ENCODE results near the gene MAP2K6. TPM values are rescaled to one million over a fixed set of nuclear protein-coding genes. Genes with fewer than 3 reads are reported as not detected.

The MAP2K6 gene
- total and polyA plus RNA-seq, 2 donors (not counting 3 experiments of a cell fraction or from before 2014, with no cell fraction given): 5.9 to 13.9 TPM

GRCh38 chr17:69506489-69506888 is 92.0 kb downstream of the MAP2K6 start:
- Histone ChIP-seq H3K36me3 (ENCODE audit: control insufficient read depth in 2 of 2, extremely low read depth in 1 of 2, insufficient read depth in 2 of 2, low read length in 2 of 2) (no peaks in the 10 kb centered on the region), H2AFZ (ENCODE audit: low read depth, low read length) (no peak overlapping the region), H3K9me1 (replicated peaks; ENCODE audit: control insufficient read depth, extremely low read depth, insufficient read depth, low read length) (no peaks in the 10 kb centered on the region), H3K27me3 (ENCODE audit: control insufficient read depth in 2 of 2, insufficient read depth in 2 of 2, low read length in 2 of 2) (no peaks in the 10 kb centered on the region), H3K4me2 (ENCODE audit: insufficient read depth, low read length) (no peak overlapping the region), H3K9ac (replicated peaks; ENCODE audit: extremely low read depth, insufficient read depth, low read length) (no peak overlapping the region), H3K27ac (ENCODE audit: insufficient read depth, low read depth, low read length) (no peak overlapping the region), H3K4me1 (ENCODE audit: control insufficient read depth, extremely low read depth, insufficient read depth, low read length) (peaks cover 10% of the 10 kb centered on the region), H3K4me3 (replicated peaks in 1 of 3; ENCODE audit: insufficient read depth in 1 of 3, low read depth in 1 of 3, low read length in 3 of 3) (no peak overlapping the region), H3K79me2 (ENCODE audit: control insufficient read depth, insufficient read depth, low read length) (no peaks in the 10 kb centered on the region), H3K9me3 (replicated peaks; ENCODE audit: control insufficient read depth, insufficient read depth, low read length) (no peaks in the 10 kb centered on the region), H4K20me1 (replicated peaks; ENCODE audit: control insufficient read depth, extremely low read depth, insufficient read depth, low read length) (no peaks in the 10 kb centered on the region)
- ChIA-PET CTCF (interaction anchor here (0.8 to 2.1 kb wide), 5 partner anchors 10 to 112 kb away, joined by 3 to 8 read pairs (median 4); no protein-coding TSS in a partner anchor), POLR2A (no interaction called here)
- DNase-seq (ENCODE audit: low read depth, low spot score) (no peak), FAIRE-seq (no peak)
- dilution Hi-C loops (cut with MboI; ENCODE audit: extremely low pct_ligation_motif_present, low sequenced_read_pairs) (no loop called here), intact Hi-C loops (cut with micrococcal nuclease) (no loop called here)
- no TSS peak for BruUV-seq (replicated peaks)
- TF ChIP-seq CTCF (IDR thresholded peaks at IDR 0.05; ENCODE audit: extremely low read depth in 1 of 2, insufficient read depth in 1 of 2, low read depth in 1 of 2, low read length in 2 of 2): peak in 1 of 2 donors; percentile 2
- no peak for TF ChIP-seq GATA2 (IDR thresholded peaks at IDR 0.05; ENCODE audit: insufficient read depth, insufficient read length, low read depth, low read length)

- dilution Hi-C loops (cut with MboI; ENCODE audit: extremely low pct_ligation_motif_present, low sequenced_read_pairs): no loop called here
- Histone ChIP-seq H3K9me3 (replicated peaks; ENCODE audit: control insufficient read depth, insufficient read depth, low read length) (no peaks in the 10 kb centered on the region), H3K9me1 (replicated peaks; ENCODE audit: control insufficient read depth, extremely low read depth, insufficient read depth, low read length) (no peaks in the 10 kb centered on the region), H4K20me1 (replicated peaks; ENCODE audit: control insufficient read depth, extremely low read depth, insufficient read depth, low read length) (no peaks in the 10 kb centered on the region), H3K27ac (ENCODE audit: insufficient read depth, low read depth, low read length) (no peak overlapping the region), H3K79me2 (ENCODE audit: control insufficient read depth, insufficient read depth, low read length) (no peaks in the 10 kb centered on the region), H3K36me3 (ENCODE audit: control insufficient read depth in 2 of 2, extremely low read depth in 1 of 2, insufficient read depth in 2 of 2, low read length in 2 of 2) (no peaks in the 10 kb centered on the region), H3K9ac (replicated peaks; ENCODE audit: extremely low read depth, insufficient read depth, low read length) (no peak overlapping the region), H3K4me3 (replicated peaks in 1 of 3; ENCODE audit: insufficient read depth in 1 of 3, low read depth in 1 of 3, low read length in 3 of 3) (no peak overlapping the region), H3K27me3 (ENCODE audit: control insufficient read depth in 2 of 2, insufficient read depth in 2 of 2, low read length in 2 of 2) (no peaks in the 10 kb centered on the region), H2AFZ (ENCODE audit: low read depth, low read length) (no peak overlapping the region), H3K4me1 (ENCODE audit: control insufficient read depth, extremely low read depth, insufficient read depth, low read length) (no peaks in the 10 kb centered on the region), H3K4me2 (ENCODE audit: insufficient read depth, low read length) (no peak overlapping the region)
- TF ChIP-seq FOS (IDR thresholded peaks at IDR 0.05; ENCODE audit: borderline replicate concordance, insufficient read depth, low read length) (no peak), GATA2 (IDR thresholded peaks at IDR 0.05; ENCODE audit: insufficient read depth, insufficient read length, low read depth, low read length) (no peak), EZH2 (IDR thresholded peaks at IDR 0.05; ENCODE audit: borderline replicate concordance, low read depth, low read length, severe bottlenecking) (no peak), POLR2A (IDR thresholded peaks at IDR 0.05; ENCODE audit: low read depth, low read length) (no peak), MAX (IDR thresholded peaks at IDR 0.05; ENCODE audit: insufficient read depth, insufficient read length) (no peak), MYC (IDR thresholded peaks at IDR 0.05; ENCODE audit: low read depth, low read length) (no peak), JUN (IDR thresholded peaks at IDR 0.05; ENCODE audit: borderline replicate concordance, insufficient read depth, insufficient read length, low read depth) (no peak), POLR2AphosphoS5 (IDR thresholded peaks at IDR 0.05; ENCODE audit: insufficient read depth, low read depth, low read length) (no peak), CTCF (IDR thresholded peaks at IDR 0.05; ENCODE audit: extremely low read depth in 1 of 2, insufficient read depth in 1 of 2, low read depth in 1 of 2, low read length in 2 of 2) (no peak)
- ChIA-PET POLR2A (no interaction called here), CTCF (interaction anchor here (0.9 to 1.1 kb wide), 2 partner anchors 9 to 14 kb away, joined by 3 to 4 read pairs; no protein-coding TSS in a partner anchor)
- intact Hi-C loops (cut with micrococcal nuclease): no loop called here
- FAIRE-seq (no peak), DNase-seq (ENCODE audit: low read depth, low spot score) (no peak)
- BruUV-seq (replicated peaks): no TSS peak
These were observed 94.3 kb downstream of the MAP2K6 start for GRCh38 chr17:69508814-69509213.

Data from endothelial cell of umbilical vein (primary cell).